ENCODE data around the gene SMYD1.

GRCh38 chr2:88099798-88100488 lies 32.3 kb downstream of the SMYD1 start:
- TF ChIP-seq, protein P1, sequence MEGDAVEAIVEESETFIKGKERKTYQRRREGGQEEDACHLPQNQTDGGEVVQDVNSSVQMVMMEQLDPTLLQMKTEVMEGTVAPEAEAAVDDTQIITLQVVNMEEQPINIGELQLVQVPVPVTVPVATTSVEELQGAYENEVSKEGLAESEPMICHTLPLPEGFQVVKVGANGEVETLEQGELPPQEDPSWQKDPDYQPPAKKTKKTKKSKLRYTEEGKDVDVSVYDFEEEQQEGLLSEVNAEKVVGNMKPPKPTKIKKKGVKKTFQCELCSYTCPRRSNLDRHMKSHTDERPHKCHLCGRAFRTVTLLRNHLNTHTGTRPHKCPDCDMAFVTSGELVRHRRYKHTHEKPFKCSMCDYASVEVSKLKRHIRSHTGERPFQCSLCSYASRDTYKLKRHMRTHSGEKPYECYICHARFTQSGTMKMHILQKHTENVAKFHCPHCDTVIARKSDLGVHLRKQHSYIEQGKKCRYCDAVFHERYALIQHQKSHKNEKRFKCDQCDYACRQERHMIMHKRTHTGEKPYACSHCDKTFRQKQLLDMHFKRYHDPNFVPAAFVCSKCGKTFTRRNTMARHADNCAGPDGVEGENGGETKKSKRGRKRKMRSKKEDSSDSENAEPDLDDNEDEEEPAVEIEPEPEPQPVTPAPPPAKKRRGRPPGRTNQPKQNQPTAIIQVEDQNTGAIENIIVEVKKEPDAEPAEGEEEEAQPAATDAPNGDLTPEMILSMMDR (IDR thresholded peaks at IDR 0.05) = no peak
- TF ChIP-seq POLR2AphosphoS5 (IDR thresholded peaks at IDR 0.05) (no peak), POLR2A (IDR thresholded peaks at IDR 0.05) (no peak)
